CD4-positive, alpha-beta T cell (primary cell): ENCODE data around the gene NXPE4. TPM values are rescaled to one million over a fixed set of nuclear protein-coding genes. Genes with fewer than 3 reads are reported as not detected.
"Not testable (repeated sequence)": the region's sequence is repeated elsewhere in the genome, so short reads cannot be mapped to it uniquely, and the experiment has no call there.

Experiments
- ATAC-seq: fragments of 200-7000 bp; cut with Tn5 transposase; one replicate; pipeline ENCODE4 v1.10.0; 2022; ENCODE audit warnings: mild to moderate bottlenecking; ENCODE audit not compliant: poor library complexity
- CTCF ChIA-PET: fragments of 350-600 bp; sonication (Branson Sonifier 250); formaldehyde crosslinking; loops from one replicate; lab custom pipeline; 2021; ENCODE audit warnings: antibody characterized with exemption, inconsistent platforms; lab: Charles Lee
- POLR2A ChIA-PET: fragments of 350-600 bp; sonication (Branson Sonifier 250); formaldehyde crosslinking; loops from one replicate; lab custom pipeline; 2021; ENCODE audit warnings: antibody characterized with exemption, inconsistent platforms; lab: Charles Lee
- DNase-seq, 14 experiments: peaks; one replicate each; pipeline ENCODE4 v3.0.0-alpha.2; 2013 to 2020; ENCODE audit warnings: mixed read lengths in 2 of 14
- H3K27ac ChIP-seq, 2 donors: one replicate each; pipeline versions ENCODE4 v1.5.1 to v1.7.0; 2013; ENCODE audit warnings: low read length in 2 of 2, low read depth in 1 of 2, mild to moderate bottlenecking in 1 of 2
- H3K27me3 ChIP-seq, 2 experiments: 1 replicate in 1 of 2; 2 replicates in 1 of 2; pipeline versions ENCODE4 v1.6.1 to v1.7.0; 2013; ENCODE audit warnings: low read length in 2 of 2, control low read depth in 1 of 2, mild to moderate bottlenecking in 1 of 2, moderate library complexity in 1 of 2; ENCODE audit not compliant: insufficient read depth in 2 of 2, control insufficient read depth in 1 of 2
- H3K36me3 ChIP-seq: one replicate; pipeline ENCODE4 v1.6.1; 2013; ENCODE audit warnings: low read length, control low read depth; ENCODE audit not compliant: insufficient read depth
- H3K4me1 ChIP-seq: one replicate; pipeline ENCODE4 v1.6.1; 2013; ENCODE audit warnings: low read length, control low read depth; ENCODE audit not compliant: insufficient read depth
- H3K4me3 ChIP-seq: one replicate; pipeline ENCODE4 v1.5.1; 2013; ENCODE audit warnings: mild to moderate bottlenecking, low read length, moderate library complexity
- H3K9me3 ChIP-seq, 2 experiments: 1 replicate in 1 of 2; 2 replicates in 1 of 2; pipeline versions ENCODE4 v1.6.1 to v1.7.0; 2013; ENCODE audit warnings: low read length in 2 of 2, mild to moderate bottlenecking in 2 of 2, control low read depth in 1 of 2, moderate library complexity in 1 of 2; ENCODE audit not compliant: control insufficient read depth in 1 of 2, insufficient read depth in 1 of 2
- H3K27ac Mint-ChIP-seq: one replicate; pipeline ENCODE4 v1.8.0; 2020; ENCODE audit warnings: mixed read lengths
- H3K27me3 Mint-ChIP-seq: one replicate; pipeline ENCODE4 v1.8.0; 2021; ENCODE audit warnings: mixed read lengths
- H3K36me3 Mint-ChIP-seq: one replicate; pipeline ENCODE4 v1.8.0; 2021; ENCODE audit warnings: low read depth, mixed read lengths
- H3K4me1 Mint-ChIP-seq: one replicate; pipeline ENCODE4 v1.8.0; 2021; ENCODE audit warnings: low read depth, mixed read lengths
- H3K4me3 Mint-ChIP-seq: one replicate; pipeline ENCODE4 v1.8.0; 2020; ENCODE audit warnings: mild to moderate bottlenecking, mixed read lengths
- H3K9me3 Mint-ChIP-seq: one replicate; pipeline ENCODE4 v1.8.0; 2020; ENCODE audit warnings: mixed read lengths
- intact Hi-C, 2 experiments: fragments of 100-400 bp; cut with DNase I in 1 of 2; cut with micrococcal nuclease in 1 of 2; formaldehyde crosslinking; loops; one replicate each; pipeline versions ENCODE4 v1.15.1 to v1.9.0; 2023 to 2025; cut with DNase I, micrococcal nuclease
- polyA plus RNA-seq, 2 donors: library from polyadenylated mRNA; unstranded; fragments of 120-200 nt; gene quantifications; one replicate each; pipeline ENCODE4 v1.2.1, GENCODE V29; 2013
- total RNA-seq, 174 experiments: library from RNA in 2 of 174; stranded (reverse) in 2 of 174; gene quantifications; one replicate each; pipeline ENCODE4 v1.2.3 and lab custom pipeline; 2021 to 2026
- TF ChIP-seq, protein P1 (sequence below): fragments of 200-600 bp; IDR thresholded peaks from one replicate; pipeline ENCODE4 v1.8.0; 2022; ENCODE audit warnings: antibody characterized with exemption, mild to moderate bottlenecking

Gene NXPE4
- not detected for total RNA-seq
- polyA plus RNA-seq (2013, experiment 1 of 2) = not detected
- polyA plus RNA-seq (2013, experiment 2 of 2) = 0.04 TPM
- total RNA-seq (lab: John Stamatoyannopoulos, UW) = 0 to 0.10 (median 0) reads per million in 172 experiments

DNA sequence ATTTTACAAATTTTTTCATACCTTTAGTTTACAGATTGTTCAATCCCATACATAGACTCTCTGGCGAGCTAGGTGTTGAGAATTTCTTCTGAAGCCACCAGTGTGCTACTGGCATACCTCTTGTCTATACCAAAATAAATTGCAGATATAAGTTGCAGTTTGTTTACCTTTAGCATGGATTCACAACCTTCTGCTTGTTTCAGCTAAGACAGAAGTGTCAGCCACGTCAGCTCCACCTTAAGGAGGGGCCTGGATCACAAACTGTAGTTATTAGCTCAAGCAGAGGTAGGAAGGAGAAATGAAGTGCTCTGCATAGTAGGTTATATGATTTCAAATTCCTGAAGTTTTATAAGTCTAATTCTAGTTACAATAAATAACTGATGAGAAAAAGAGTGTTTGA lies at the start of gene NXPE4:
Gene NXPE4, minus strand, starts transcription at position 216 of the 400 bp plus-strand sequence. CDS start 1,027 bp downstream, outside the sequence.
- ATAC-seq = no peak
- Mint-ChIP-seq H3K4me3 (no peak within 1 kb of the TSS), H3K27me3 (no peaks in the 10 kb centered on the region), H3K9me3 (no peaks in the 10 kb centered on the region), H3K27ac (no peak within 1 kb of the TSS), H3K4me1 (no peaks in the 10 kb centered on the region), H3K36me3 (no peaks in the 10 kb centered on the region)
- H3K4me1 ChIP-seq = no peaks in the 10 kb centered on the region
- H3K27ac ChIP-seq = no peak within 1 kb of the TSS
- DNase-seq = no peak
- no peak within 1 kb of the TSS for H3K4me3 ChIP-seq
- no peaks in the 10 kb centered on the region for H3K36me3 ChIP-seq
- intact Hi-C loops = no loop called here
- TF ChIP-seq, protein P1, sequence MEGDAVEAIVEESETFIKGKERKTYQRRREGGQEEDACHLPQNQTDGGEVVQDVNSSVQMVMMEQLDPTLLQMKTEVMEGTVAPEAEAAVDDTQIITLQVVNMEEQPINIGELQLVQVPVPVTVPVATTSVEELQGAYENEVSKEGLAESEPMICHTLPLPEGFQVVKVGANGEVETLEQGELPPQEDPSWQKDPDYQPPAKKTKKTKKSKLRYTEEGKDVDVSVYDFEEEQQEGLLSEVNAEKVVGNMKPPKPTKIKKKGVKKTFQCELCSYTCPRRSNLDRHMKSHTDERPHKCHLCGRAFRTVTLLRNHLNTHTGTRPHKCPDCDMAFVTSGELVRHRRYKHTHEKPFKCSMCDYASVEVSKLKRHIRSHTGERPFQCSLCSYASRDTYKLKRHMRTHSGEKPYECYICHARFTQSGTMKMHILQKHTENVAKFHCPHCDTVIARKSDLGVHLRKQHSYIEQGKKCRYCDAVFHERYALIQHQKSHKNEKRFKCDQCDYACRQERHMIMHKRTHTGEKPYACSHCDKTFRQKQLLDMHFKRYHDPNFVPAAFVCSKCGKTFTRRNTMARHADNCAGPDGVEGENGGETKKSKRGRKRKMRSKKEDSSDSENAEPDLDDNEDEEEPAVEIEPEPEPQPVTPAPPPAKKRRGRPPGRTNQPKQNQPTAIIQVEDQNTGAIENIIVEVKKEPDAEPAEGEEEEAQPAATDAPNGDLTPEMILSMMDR = no peak
- H3K27me3 ChIP-seq = no peaks in the 10 kb centered on the region
- CTCF ChIA-PET = no interaction called here
- POLR2A ChIA-PET = no interaction called here
- H3K9me3 ChIP-seq = no peaks in the 10 kb centered on the region

DNA sequence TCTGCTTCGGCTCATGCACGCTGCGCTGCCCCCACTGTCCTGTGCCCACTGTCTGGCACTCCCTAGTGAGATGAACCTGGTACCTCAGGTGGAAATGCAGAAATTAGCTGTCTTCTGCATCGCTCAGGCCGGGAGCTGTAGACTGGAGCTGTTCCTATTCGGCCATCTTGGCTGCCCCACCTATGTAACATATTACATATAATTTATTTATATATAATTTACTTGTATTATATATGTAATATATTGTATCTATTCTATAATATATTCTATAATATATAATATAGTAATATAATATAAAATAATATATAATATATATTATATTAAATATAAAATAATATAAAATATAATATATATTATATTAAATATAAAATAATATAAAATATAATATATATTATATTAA lies 43.9 kb upstream of the NXPE4 start:
- H3K4me1 Mint-ChIP-seq, H3K27me3 ChIP-seq, H3K9me3 ChIP-seq, H3K9me3 Mint-ChIP-seq, H3K36me3 ChIP-seq, H3K4me1 ChIP-seq, H3K4me3 ChIP-seq, intact Hi-C loops, H3K36me3 Mint-ChIP-seq, H3K4me3 Mint-ChIP-seq, DNase-seq, H3K27me3 Mint-ChIP-seq, H3K27ac ChIP-seq, ATAC-seq, H3K27ac Mint-ChIP-seq, POLR2A ChIA-PET, CTCF ChIA-PET: not testable (repeated sequence)

DNA sequence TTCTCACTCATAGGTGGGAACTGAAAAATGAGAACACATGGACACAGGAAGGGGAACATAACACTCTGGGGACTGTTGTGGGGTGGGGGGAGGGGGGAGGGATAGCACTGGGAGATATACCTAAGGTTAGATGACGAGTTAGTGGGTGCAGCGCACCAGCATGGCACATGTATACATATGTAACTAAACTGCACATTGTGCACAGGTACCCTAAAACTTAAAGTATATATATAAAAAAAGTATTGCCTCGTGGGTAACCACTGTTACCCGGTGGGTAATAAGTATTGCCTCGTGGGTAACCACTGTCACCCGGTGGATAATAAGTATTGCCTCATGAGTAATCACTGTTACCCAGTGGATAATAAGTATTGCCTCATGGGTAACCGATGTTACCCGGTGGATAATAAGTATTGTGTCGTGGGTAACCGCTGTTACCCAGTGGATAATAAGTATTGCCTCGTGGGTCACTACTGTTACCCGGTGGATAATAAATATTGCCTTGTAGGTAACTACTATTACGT lies 35.9 kb upstream of the NXPE4 start:
- ATAC-seq, intact Hi-C loops, H3K4me1 ChIP-seq, H3K9me3 ChIP-seq, CTCF ChIA-PET, H3K4me3 ChIP-seq, H3K4me1 Mint-ChIP-seq, H3K4me3 Mint-ChIP-seq, H3K9me3 Mint-ChIP-seq, H3K27ac ChIP-seq, H3K36me3 ChIP-seq, DNase-seq, H3K27ac Mint-ChIP-seq, POLR2A ChIA-PET, H3K27me3 ChIP-seq, H3K27me3 Mint-ChIP-seq, H3K36me3 Mint-ChIP-seq: not testable (repeated sequence)

DNA sequence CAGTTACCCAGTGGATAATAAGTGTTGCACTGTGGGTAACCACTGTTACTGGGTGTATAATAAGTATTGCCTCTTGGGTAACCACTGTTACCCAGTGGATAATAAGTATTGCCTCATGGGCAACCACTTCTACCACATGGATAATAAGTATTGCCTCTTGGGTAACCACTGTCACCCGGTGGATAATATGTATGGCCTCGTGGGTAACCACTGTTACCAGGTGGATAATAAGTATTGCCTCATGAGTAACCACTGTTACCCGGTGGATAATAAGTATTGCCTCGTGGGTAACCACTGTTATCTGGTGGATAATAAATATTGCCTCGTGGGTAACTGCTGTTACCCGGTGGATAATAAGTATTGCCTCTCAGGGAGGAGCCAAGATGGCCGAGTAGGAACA lies 29.7 kb upstream of the NXPE4 start:
- no peaks in the 10 kb centered on the region for H3K9me3 Mint-ChIP-seq
- Histone ChIP-seq H3K27me3 (no peaks in the 10 kb centered on the region), H3K4me3 (no peak overlapping the region), H3K4me1 (no peaks in the 10 kb centered on the region), H3K36me3 (no peaks in the 10 kb centered on the region), H3K9me3 (peaks cover 0 to 9% of the 10 kb centered on the region in 2 experiments), H3K27ac (no peak overlapping the region)
- ChIA-PET POLR2A (no interaction called here), CTCF (no interaction called here)
- no peak overlapping the region for H3K4me3 Mint-ChIP-seq
- H3K4me1 Mint-ChIP-seq = no peaks in the 10 kb centered on the region
- H3K27me3 Mint-ChIP-seq = no peaks in the 10 kb centered on the region
- intact Hi-C loops = no loop called here
- TF ChIP-seq, protein P1 = no peak
- DNase-seq = no peak
- H3K36me3 Mint-ChIP-seq = no peaks in the 10 kb centered on the region
- ATAC-seq = no peak
- no peak overlapping the region for H3K27ac Mint-ChIP-seq
